GM10266 (cell line): Measurements from ENCODE around the gene MGLL.

Source experiments
- DNase-seq: peaks from one replicate; pipeline ENCODE4 v3.0.0; 2012; ENCODE audit errors: extremely low spot score
- CTCF ChIP-seq: IDR thresholded peaks from 2 replicates; pipeline ENCODE4 v1.5.1; 2012; ENCODE audit warnings: mild to moderate bottlenecking, low read depth; ENCODE audit not compliant: control insufficient read depth, insufficient read depth; ENCODE audit errors: missing control alignments

MGLL gene

DNA sequence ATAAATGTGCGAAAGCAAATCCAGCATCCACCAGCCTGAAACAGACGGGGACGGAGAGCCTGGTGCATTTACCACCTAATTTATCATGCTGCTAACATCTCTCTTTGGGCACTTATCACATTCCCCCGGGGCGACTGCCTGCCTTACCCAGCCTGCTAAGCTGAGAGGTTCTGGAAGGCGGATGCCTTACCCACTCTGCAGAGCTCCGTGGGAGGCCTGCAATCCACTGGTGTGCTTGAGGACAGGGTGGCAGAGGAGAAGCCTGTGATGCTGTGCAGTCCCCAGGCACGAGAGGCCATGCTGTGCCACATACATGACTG lies 25.5 kb downstream of the MGLL start:
- no peak for DNase-seq
- TF ChIP-seq CTCF: no peak

DNA sequence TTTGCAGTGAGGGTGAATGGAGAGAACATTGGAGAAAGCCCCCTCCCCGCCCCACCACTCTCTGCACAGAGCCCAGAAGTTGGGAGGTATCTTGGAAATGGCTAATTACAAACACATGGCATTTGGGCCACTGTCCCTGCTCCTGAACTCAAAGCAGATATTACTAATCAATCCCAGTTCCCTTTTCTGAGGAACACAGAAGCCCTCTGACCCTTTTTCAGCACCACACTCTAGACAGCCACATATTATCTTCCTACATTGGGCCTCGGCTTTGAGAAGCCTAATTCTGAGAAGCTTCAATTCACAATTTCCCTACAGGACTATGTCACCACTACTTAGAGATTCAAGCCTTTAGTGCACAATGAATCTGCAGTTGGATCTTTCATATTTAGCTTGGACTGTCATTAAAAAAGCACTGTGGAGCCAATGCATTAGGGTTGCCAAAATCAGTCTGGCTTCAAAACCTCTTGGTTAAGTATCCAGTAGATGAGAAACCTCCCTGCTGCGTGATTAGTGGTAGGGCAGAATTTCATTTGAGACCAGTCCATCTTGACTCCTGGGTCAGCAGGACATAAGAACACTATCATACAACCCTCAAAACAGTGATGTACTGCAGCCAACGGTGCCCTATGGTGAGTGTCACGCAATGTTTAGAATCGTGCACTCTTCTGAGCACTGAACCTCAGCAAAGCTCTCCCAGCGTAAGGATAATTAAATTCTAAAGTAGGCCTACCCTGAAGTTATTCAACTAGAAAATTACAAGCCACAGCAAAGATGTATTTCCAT lies 26.1 kb downstream of the MGLL start:
- DNase-seq: no peak
- TF ChIP-seq CTCF: no peak

DNA sequence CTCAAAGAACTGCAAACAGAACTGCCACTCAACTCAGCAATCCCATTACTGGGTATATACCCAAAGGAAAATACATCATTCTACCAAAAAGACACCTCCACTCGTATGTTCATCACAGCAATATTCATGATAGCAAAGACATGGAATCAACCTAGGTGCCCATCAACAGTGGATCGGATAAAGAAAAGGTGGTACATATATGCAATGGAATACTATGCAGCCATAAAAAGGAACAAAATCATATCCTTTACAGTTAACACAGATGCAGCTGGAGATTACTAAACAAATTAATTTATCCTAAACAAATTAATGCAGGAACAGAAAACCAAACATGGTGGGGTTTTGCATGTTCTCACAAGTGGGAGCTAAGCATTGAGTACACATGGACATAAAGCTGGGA lies 27.3 kb downstream of the MGLL start:
- DNase-seq: no peak
- no peak for TF ChIP-seq CTCF

DNA sequence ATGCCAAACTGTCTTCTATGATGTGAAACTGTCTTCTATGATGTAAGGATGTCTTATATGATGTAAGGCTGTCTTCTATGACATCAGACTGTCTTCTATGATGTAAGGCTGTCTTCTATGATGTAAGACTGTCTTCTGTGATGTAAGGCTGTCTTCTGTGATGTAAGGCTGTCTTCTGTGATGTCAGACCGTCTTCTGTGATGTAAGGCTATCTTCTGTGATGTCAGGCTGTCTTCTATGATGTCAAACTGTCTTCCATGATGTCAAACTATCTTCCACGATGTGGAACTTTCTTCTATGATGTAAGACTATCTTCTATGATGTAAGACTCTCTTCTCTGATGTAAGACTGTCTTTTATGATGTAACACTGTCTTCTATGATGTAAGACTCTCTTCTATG lies 27.9 kb downstream of the MGLL start:
- TF ChIP-seq CTCF: no peak
- no peak for DNase-seq

GRCh38 chr3:127792541-127793292 lies 29.6 kb downstream of the MGLL start:
- no peak for DNase-seq
- TF ChIP-seq CTCF: no peak

DNA sequence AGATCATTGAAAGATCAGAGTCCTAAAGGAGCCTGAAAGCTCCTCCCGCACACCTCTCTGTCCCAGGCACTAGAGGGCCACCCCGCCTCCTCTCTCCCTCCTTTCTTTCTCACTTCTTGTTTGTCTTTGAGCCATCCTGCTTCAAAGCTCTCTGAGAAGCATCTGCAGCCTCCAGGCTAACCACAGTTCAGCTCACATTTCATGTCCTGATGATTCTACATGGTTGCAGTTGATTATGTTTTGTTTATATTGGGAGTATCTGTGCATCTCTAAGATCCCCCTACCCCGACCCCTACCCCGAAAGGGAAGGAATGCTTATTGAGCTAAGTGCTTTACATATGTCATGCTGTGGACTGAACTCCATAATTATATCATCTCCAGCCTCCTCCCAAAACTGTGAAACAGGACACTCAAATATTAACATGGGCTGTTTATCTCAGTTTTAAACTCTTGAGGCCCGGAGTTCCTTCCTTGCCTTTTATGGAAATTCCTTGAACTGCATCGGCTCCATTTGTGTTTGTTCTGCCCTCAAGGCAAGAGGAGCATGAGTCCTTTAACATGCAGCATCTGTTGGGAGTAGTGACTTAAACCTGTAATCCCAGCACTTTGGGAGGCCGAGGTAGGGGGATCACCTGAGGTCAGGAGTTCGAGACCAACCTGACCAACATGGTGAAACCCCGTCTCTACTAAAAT lies 30.9 kb downstream of the MGLL start:
- DNase-seq: peak; percentile 74
- TF ChIP-seq CTCF: peak; percentile 67

- TF ChIP-seq CTCF: no peak
Observed at GRCh38 chr3:127790882-127791183, 31.5 kb downstream of the MGLL start.

More at GRCh38 chr3:127790882-127791183, 31.5 kb downstream of the MGLL start:
- no peak for DNase-seq
